ENCODE data around the gene GNG10. TPM values are rescaled to one million over a fixed set of nuclear protein-coding genes. Genes with fewer than 3 reads are reported as not detected.
"Not testable (repeated sequence)": the region's sequence is repeated elsewhere in the genome, so short reads cannot be mapped to it uniquely, and the experiment has no call there.

Gene GNG10
- total RNA-seq, 1 experiment from 2014 or later = 129 TPM

DNA sequence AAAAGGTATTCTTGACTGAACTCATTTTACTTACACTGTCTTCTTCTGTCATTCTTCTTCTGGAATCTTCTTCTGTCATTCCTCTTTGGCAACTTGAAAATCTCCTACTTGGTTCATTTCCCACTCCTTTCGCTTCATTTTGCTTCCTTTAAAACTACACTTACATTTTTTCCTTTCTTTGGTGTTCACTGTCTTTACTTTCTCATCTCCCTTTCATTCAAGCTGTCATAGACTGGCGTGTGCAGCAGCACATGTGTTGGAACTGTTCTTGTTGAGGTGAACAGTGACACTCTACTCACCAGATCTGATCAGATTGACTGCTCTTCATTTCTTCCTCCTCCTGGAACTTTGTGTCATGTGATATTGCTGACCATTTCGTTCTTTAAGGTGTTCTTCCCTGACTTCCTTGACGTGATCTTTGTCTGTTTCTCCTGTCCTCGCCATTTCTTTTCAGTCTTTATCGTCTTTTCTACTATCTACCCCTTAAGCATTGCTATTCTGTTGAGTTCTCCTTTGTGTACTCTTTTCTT lies 23.9 kb upstream of the GNG10 start:
- H3K27me3 ChIP-seq = no peaks in the 10 kb centered on the region
- no peaks in the 10 kb centered on the region for H3K9me3 ChIP-seq
- peaks cover 8% of the 10 kb centered on the region for H3K36me3 ChIP-seq
- H3K4me3 ChIP-seq = no peak overlapping the region
- no peak for DNase-seq

DNA sequence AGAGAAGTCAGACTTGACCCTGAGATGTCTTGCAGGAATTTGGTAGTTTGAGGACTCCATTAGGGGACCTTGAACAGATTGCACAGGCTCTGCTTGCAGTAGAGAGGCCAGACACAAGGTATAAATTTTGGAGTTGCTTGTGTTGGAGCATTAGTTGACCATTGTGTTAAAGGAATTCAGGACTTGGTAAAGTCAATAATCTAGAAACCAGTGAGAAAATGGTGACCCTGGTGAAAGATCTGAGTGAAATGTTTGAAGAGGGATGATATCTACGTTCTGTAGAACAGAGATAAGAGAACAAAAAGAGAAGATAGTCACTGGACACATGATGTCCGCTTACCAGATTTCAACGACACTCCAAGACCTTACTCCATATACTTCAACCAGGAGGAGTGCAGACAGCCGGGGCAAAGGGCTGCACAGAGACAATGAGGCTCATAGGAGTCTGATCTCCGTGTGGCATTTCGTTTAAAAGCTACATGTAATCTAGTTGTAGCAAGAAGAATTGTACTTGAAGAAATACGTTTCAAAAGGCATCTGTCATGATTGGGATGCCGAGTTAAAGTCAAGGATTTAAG lies 17.1 kb upstream of the GNG10 start:
- Histone ChIP-seq H3K9me3 (no peaks in the 10 kb centered on the region), H3K27me3 (no peaks in the 10 kb centered on the region), H3K36me3 (peaks cover 41% of the 10 kb centered on the region), H3K4me3 (no peak overlapping the region)
- DNase-seq = no peak

DNA sequence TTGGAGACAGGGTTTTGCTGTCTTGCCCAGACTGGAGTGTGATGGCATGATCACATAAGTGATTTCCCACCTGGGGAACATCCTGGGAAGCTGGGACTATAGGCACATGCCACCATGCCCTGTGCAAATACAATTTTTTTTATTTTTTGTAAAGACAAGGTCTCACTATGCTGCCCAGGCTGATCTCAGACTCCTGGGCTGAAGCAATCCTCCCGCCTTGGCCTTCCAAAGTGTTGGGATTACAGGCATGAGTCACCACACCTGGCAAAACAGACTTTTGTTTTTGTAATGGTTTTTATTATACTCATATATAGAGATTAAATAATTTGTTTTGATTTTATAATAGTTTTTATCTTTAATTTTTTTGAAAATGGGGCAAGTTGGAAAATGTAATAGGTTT lies 15.6 kb upstream of the GNG10 start:
- Histone ChIP-seq H3K36me3 (peaks cover 46% of the 10 kb centered on the region), H3K4me3 (no peak overlapping the region), H3K9me3 (no peaks in the 10 kb centered on the region), H3K27me3 (no peaks in the 10 kb centered on the region)
- peak; percentile 46 for DNase-seq

DNA sequence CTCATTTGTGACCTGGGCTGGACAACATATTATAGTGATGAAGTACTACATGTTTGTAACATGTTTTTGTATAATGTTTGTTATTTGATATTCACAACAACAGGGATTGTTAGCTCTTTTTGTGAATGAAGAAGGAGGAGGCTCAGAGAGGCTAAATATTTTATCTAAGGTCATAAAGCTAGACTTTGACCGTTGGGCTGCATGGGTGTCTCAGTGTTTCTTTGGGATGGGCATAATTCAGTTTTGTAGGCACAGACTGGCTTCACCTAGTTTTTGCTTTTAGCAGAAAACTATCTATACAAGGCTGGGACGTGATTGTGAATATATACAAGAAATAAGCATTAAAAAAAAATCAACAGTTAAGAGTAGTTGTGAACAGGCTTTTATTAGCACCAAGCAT lies 15.0 kb upstream of the GNG10 start:
- Histone ChIP-seq H3K9me3 (no peaks in the 10 kb centered on the region), H3K4me3 (no peak overlapping the region), H3K27me3 (no peaks in the 10 kb centered on the region), H3K36me3 (peaks cover 49% of the 10 kb centered on the region)
- no peak for DNase-seq

- no peaks in the 10 kb centered on the region for H3K27me3 ChIP-seq
- no peak overlapping the region for H3K4me3 ChIP-seq
- H3K9me3 ChIP-seq = no peaks in the 10 kb centered on the region
- DNase-seq = no peak
- H3K36me3 ChIP-seq = peaks cover 51% of the 10 kb centered on the region
Measured at GRCh38 chr9:111648066-111648465, 13.3 kb upstream of the GNG10 start.

DNA sequence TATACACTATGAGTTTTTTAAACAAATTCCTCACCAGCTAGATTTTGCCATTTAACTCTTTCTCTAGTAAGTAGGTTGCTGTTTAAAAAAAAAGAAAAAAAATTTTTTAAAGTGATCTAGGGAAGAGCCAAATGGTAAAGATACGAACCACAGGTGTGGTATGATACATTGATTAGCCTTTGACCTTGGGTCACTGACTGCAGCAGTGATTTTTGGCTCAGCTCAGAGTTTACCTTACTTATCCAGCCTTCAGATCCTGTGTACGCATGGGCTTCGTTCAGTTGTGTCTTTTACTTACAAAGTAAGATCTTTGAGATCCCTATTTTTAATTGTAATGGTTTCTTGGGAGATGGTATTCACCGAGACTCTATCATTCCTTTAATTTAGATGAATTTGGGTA lies 12.4 kb upstream of the GNG10 start:
- no peak overlapping the region for H3K4me3 ChIP-seq
- H3K36me3 ChIP-seq = peaks cover 54% of the 10 kb centered on the region
- no peak for DNase-seq
- no peaks in the 10 kb centered on the region for H3K27me3 ChIP-seq
- H3K9me3 ChIP-seq = no peaks in the 10 kb centered on the region

DNA sequence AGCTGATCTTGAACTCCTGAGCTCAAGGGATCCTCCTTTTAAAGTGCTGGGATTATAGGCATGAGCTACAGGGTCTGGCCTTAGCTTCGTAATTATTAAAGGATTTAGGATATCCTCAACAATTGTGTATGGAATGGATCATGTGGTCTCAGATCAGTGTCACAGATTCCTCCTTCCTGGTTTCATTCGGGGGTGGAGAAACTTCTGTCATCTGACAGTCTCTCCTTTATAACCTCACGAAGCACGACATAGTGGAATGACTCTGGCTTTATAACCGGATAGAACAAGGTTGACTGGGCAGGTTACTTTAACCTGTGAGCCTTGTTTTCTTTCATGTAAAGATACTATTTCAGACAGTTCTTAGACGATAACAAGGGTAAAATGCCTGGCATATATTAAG lies 4.4 kb upstream of the GNG10 start:
- H3K36me3 ChIP-seq = peaks cover 27% of the 10 kb centered on the region
- DNase-seq = no peak
- no peak overlapping the region for H3K4me3 ChIP-seq
- H3K9me3 ChIP-seq = no peaks in the 10 kb centered on the region
- H3K27me3 ChIP-seq = no peaks in the 10 kb centered on the region

DNA sequence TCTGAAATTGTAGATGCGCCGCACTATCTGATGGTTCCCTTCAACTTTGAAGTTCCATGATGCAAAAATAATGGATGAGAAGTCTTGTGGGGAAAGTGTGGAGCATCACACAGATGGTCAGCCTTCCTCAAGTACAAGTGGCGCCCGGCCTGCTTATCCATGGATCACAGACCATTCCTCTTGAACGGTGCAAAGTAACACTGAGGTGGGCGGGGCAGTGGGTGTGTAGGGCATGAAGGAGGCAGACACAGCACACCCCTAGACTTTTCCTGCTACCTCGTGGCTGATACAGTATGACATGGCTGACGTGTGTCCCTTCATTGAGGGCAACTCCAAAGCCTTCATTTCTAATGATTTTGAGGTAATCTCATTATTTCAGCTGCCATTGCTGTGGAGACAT lies 2.5 kb upstream of the GNG10 start:
- no peak overlapping the region for H3K4me3 ChIP-seq
- peaks cover 16% of the 10 kb centered on the region for H3K36me3 ChIP-seq
- H3K27me3 ChIP-seq = no peaks in the 10 kb centered on the region
- no peak for DNase-seq
- no peaks in the 10 kb centered on the region for H3K9me3 ChIP-seq

DNA sequence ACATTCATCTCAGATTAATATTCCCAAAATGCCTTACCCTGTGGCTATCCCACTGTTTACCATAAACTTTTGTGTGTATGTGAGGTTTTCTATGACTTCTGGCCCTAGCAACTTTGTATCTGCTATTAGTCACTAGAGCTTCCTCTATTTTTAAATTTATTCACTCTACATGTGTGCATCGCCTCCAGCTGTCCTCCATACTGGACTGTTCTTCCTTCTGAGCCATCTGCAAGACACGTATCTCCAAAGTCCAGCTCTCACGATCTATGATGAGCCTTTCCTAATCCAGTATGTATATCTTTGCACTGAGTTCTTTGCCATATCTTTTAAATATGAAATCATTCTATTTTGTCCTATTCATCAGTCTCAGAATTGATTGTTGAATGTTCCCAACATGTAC lies 1.7 kb upstream of the GNG10 start:
- DNase-seq = no peak
- Histone ChIP-seq H3K27me3 (no peaks in the 10 kb centered on the region), H3K9me3 (no peaks in the 10 kb centered on the region), H3K36me3 (peaks cover 13% of the 10 kb centered on the region), H3K4me3 (no peak overlapping the region)

- H3K27me3 ChIP-seq = no peaks in the 10 kb centered on the region
- peak; percentile 29 for DNase-seq
- H3K9me3 ChIP-seq = no peaks in the 10 kb centered on the region
- H3K36me3 ChIP-seq = peaks cover 12% of the 10 kb centered on the region
- H3K4me3 ChIP-seq = peak overlapping the region; percentile 80
Measured at GRCh38 chr9:111661802-111662521, 557 bp downstream of the GNG10 start.

DNA sequence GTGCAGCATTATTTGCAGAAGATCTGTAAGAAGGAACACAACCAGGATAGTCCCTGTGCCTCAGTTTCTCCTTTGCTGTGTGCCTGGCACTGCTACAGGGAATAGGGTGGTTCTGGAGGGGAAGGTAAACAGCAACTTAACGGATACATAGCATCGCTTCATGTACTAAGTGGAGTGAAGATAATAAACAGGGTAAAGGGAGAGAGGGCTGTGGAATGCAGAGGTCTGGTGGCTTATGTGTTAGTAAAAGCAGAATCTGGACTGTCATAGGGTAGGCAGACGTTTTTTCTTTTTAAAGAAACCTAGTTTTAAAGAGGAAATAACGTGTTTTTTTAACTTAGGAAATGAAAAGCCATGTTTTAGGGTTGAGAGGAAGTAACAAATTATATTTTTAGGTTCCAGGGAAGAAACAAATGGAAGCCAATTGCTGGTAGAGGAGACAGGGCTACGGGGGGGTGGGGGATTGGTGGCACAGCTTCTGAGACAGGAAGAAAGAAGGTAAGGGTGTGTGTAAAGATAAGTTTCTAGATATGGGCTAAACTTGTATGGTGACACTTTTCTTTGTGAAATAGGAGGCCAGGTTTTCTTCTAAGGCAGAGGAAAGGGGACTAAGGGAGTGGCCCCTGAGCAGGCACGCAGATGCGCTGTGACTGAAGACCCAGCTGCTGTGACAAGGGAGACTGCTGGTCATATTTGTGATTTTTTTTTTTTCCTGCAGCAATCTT lies 1.3 kb downstream of the GNG10 start:
- Histone ChIP-seq H3K36me3 (peaks cover 14% of the 10 kb centered on the region), H3K9me3 (no peaks in the 10 kb centered on the region), H3K4me3 (peak overlapping the region; percentile 80), H3K27me3 (no peaks in the 10 kb centered on the region)
- no peak for DNase-seq

- peaks cover 18% of the 10 kb centered on the region for H3K36me3 ChIP-seq
- DNase-seq = no peak
- no peaks in the 10 kb centered on the region for H3K9me3 ChIP-seq
- no peaks in the 10 kb centered on the region for H3K27me3 ChIP-seq
- no peak overlapping the region for H3K4me3 ChIP-seq
Measured at GRCh38 chr9:111663301-111663823, 2.0 kb downstream of the GNG10 start.

DNA sequence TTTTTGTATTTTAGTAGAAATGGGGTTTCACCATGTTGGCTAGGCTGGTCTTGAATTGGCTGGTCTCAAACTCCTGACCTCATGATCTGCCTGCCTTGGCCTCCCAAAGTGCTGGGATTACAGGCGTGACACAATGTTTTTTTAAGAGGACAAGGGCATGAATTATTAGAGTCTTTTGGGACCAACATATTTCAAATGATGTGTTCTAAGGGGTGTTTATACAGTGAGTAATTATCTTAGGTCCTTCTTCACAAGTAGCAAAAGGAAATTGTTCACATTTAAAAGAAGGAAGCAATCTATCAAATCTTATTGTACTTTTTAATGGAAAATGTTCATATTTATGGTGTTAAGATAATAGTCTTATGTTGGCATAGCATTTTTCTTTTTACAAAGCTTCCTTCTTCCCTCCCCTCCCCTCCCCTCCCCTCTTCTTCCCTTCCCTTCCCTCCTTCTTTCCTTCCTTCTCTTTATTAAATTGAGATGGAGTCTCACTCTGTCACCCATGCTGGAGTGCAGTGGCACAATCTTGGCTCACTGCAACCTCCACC lies 6.7 kb downstream of the GNG10 start:
- Histone ChIP-seq H3K27me3 (no peaks in the 10 kb centered on the region), H3K36me3 (peaks cover 40% of the 10 kb centered on the region), H3K9me3 (no peaks in the 10 kb centered on the region), H3K4me3 (no peak overlapping the region)
- DNase-seq = no peak

DNA sequence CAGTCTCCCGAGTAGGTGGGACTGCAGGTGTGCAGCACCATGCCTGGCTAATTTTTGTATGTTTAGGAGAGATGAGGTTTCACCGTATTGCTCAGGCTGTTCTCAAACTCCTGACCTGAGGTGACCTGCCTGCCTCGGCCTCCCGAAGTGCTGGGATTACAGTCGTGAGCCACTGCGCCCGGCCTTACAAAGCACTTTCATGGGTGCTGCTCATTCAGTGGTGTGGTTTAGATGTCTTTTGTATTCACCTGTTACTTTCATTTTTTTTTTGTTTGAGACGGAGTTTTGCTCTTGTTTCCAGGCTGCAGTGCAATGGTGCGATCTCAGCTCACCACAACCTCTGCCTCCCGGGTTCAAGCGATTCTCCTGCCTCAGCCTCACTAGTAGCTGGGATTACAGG lies 7.2 kb downstream of the GNG10 start:
- H3K27me3 ChIP-seq, DNase-seq, H3K4me3 ChIP-seq, H3K9me3 ChIP-seq: not testable (repeated sequence)
- H3K36me3 ChIP-seq = peaks cover 40% of the 10 kb centered on the region

GRCh38 chr9:111674319-111674718 lies 12.9 kb downstream of the GNG10 start:
- no peaks in the 10 kb centered on the region for H3K27me3 ChIP-seq
- H3K4me3 ChIP-seq = no peak overlapping the region
- DNase-seq = no peak

DNA sequence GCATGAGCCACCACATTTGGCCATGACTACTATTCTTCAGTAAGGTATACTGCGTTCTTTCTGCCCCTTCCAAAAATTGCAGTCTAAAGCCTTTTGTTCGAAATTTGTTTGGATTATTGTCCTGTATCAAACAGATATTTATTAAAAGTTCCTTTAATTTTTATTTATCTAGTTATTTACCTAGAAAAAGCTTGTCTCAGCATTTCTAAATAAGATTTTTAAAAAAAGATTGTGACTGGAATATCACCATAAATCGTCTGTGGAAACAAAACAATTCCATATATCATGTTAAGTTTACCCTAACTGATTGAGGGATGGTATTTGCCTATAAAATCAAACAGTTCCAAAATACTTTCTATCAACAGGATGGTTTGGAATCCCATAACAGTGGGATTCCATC lies 14.7 kb downstream of the GNG10 start:
- Histone ChIP-seq H3K9me3 (peaks cover 6% of the 10 kb centered on the region), H3K27me3 (no peaks in the 10 kb centered on the region), H3K36me3 (peaks cover 12% of the 10 kb centered on the region), H3K4me3 (no peak overlapping the region)
- DNase-seq = no peak

More at GRCh38 chr9:111674319-111674718, 12.9 kb downstream of the GNG10 start:
- Histone ChIP-seq H3K36me3 (peaks cover 18% of the 10 kb centered on the region), H3K9me3 (no peaks in the 10 kb centered on the region)

GRCh38 chr9:111678293-111678692 lies 16.9 kb downstream of the GNG10 start:
- H3K27me3 ChIP-seq = no peaks in the 10 kb centered on the region
- H3K36me3 ChIP-seq = peaks cover 7% of the 10 kb centered on the region
- no peak overlapping the region for H3K4me3 ChIP-seq
- no peak for DNase-seq
- H3K9me3 ChIP-seq = peaks cover 6% of the 10 kb centered on the region
